Measurements from ENCODE around the gene CLASP1. TPM values are rescaled to one million over a fixed set of nuclear protein-coding genes. Genes with fewer than 3 reads are reported as not detected.

Gene CLASP1
- total and polyA plus RNA-seq, 2 donors (not counting 3 experiments of a cell fraction or from before 2014, with no cell fraction given): 10.0 to 57.9 TPM

DNA sequence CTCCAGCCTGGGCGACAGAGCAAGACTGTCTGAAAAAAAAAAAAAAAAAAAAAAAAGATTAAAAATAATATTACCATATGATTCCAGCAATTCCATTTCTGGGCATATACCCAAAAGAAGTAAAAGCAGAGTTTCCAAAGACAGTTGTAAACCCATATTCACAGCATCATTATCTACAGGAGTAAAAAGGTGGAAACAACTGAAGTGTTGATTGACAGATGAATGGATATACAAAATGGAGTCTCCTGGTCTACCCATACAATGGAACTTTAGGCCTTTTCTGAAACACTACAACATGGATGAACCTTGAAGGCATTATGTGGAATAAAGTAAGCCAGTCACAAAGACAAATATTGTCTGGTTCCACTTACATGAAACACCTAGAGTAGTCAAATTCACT lies 112.9 kb downstream of the CLASP1 start:
- Histone ChIP-seq H3K9me3 (replicated peaks; ENCODE audit: control insufficient read depth, insufficient read depth, low read length) (no peaks in the 10 kb centered on the region), H3K27me3 (ENCODE audit: control insufficient read depth in 2 of 2, insufficient read depth in 2 of 2, low read length in 2 of 2) (no peaks in the 10 kb centered on the region), H3K79me2 (ENCODE audit: control insufficient read depth, insufficient read depth, low read length) (peaks cover 25% of the 10 kb centered on the region), H3K9me1 (replicated peaks; ENCODE audit: control insufficient read depth, extremely low read depth, insufficient read depth, low read length) (no peaks in the 10 kb centered on the region), H3K9ac (replicated peaks; ENCODE audit: extremely low read depth, insufficient read depth, low read length) (no peak overlapping the region), H3K4me2 (ENCODE audit: insufficient read depth, low read length) (no peak overlapping the region), H3K4me1 (ENCODE audit: control insufficient read depth, extremely low read depth, insufficient read depth, low read length) (peaks cover 10% of the 10 kb centered on the region), H3K27ac (ENCODE audit: insufficient read depth, low read depth, low read length) (no peak overlapping the region), H4K20me1 (replicated peaks; ENCODE audit: control insufficient read depth, extremely low read depth, insufficient read depth, low read length) (no peaks in the 10 kb centered on the region), H3K4me3 (replicated peaks in 1 of 3; ENCODE audit: insufficient read depth in 1 of 3, low read depth in 1 of 3, low read length in 3 of 3) (no peak overlapping the region), H3K36me3 (ENCODE audit: control insufficient read depth in 2 of 2, extremely low read depth in 1 of 2, insufficient read depth in 2 of 2, low read length in 2 of 2) (no peaks in the 10 kb centered on the region), H2AFZ (ENCODE audit: low read depth, low read length) (no peak overlapping the region)
- CTCF ChIA-PET: no interaction called here
- POLR2A ChIA-PET: no interaction called here
- no TSS peak for BruUV-seq (replicated peaks)
- TF ChIP-seq GATA2 (IDR thresholded peaks at IDR 0.05; ENCODE audit: insufficient read depth, insufficient read length, low read depth, low read length): no peak
- no peak for TF ChIP-seq MYC (IDR thresholded peaks at IDR 0.05; ENCODE audit: low read depth, low read length)
- TF ChIP-seq, protein P1, sequence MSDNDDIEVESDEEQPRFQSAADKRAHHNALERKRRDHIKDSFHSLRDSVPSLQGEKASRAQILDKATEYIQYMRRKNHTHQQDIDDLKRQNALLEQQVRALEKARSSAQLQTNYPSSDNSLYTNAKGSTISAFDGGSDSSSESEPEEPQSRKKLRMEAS (IDR thresholded peaks at IDR 0.05; ENCODE audit: insufficient read depth, insufficient read length): no peak
- no peak for TF ChIP-seq FOS (IDR thresholded peaks at IDR 0.05; ENCODE audit: borderline replicate concordance, insufficient read depth, low read length)
- TF ChIP-seq EZH2 (IDR thresholded peaks at IDR 0.05; ENCODE audit: borderline replicate concordance, low read depth, low read length, severe bottlenecking): no peak
- no peak for TF ChIP-seq POLR2AphosphoS5 (IDR thresholded peaks at IDR 0.05; ENCODE audit: insufficient read depth, low read depth, low read length)
- TF ChIP-seq, protein P2, sequence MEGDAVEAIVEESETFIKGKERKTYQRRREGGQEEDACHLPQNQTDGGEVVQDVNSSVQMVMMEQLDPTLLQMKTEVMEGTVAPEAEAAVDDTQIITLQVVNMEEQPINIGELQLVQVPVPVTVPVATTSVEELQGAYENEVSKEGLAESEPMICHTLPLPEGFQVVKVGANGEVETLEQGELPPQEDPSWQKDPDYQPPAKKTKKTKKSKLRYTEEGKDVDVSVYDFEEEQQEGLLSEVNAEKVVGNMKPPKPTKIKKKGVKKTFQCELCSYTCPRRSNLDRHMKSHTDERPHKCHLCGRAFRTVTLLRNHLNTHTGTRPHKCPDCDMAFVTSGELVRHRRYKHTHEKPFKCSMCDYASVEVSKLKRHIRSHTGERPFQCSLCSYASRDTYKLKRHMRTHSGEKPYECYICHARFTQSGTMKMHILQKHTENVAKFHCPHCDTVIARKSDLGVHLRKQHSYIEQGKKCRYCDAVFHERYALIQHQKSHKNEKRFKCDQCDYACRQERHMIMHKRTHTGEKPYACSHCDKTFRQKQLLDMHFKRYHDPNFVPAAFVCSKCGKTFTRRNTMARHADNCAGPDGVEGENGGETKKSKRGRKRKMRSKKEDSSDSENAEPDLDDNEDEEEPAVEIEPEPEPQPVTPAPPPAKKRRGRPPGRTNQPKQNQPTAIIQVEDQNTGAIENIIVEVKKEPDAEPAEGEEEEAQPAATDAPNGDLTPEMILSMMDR (IDR thresholded peaks at IDR 0.05; ENCODE audit: extremely low read depth in 1 of 2, insufficient read depth in 1 of 2, low read depth in 1 of 2, low read length in 2 of 2): no peak
- TF ChIP-seq JUN (IDR thresholded peaks at IDR 0.05; ENCODE audit: borderline replicate concordance, insufficient read depth, insufficient read length, low read depth): no peak
- no peak for TF ChIP-seq POLR2A (IDR thresholded peaks at IDR 0.05; ENCODE audit: low read depth, low read length)
- FAIRE-seq (no peak), DNase-seq (ENCODE audit: low read depth, low spot score) (no peak)
- dilution Hi-C loops (cut with MboI; ENCODE audit: extremely low pct_ligation_motif_present, low sequenced_read_pairs): no loop called here
- intact Hi-C loops (cut with micrococcal nuclease): no loop called here

Data from endothelial cell of umbilical vein (primary cell).